HG02759 (cell line): ENCODE results near the gene GLT1D1.

ENCODE experiments used
- ATAC-seq: cut with Tn5 transposase; IDR thresholded peaks from one replicate; pipeline ENCODE4 v1.9.1; 2021; ENCODE audit warnings: mild to moderate bottlenecking, moderate library complexity; ENCODE audit not compliant: unreplicated experiment

The GLT1D1 gene

DNA sequence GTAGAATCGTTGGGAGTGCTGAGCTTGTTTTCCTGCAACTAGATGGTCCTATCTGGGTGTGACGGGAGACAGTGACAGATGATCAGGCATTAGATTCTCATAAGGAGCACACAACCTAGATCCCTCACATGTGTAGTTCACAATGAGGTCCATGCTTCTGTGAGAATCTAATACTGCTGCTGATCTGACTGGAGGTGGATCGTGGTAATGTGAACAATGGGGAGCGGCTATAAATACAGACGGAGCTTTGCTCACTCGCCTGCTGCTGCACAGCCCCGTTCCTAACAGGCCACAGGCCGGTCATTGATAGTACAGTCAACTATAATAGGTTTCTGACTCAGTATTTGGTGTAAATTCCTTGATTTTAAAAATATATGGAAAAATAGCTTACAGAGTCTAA lies 138.8 kb downstream of the GLT1D1 start:
- no peak for ATAC-seq

DNA sequence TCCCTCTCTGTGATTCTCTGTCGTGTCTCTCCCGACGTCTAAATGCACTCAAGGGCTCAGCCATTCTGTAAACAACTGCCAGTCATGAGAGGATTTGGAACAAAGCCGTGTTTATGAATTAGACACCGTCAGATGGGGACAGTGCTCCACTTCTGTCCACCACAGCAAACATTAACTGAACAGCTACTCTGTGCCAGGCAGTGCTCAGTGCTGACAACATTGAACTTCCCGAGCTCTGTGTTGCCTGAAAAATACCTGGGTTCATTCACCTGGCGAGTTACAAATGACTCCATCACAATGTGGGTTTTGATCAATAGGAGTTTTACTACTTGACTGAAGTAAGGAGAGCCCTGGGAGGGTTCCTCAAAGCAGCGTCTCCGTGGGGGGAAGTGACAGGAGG lies 139.3 kb downstream of the GLT1D1 start:
- ATAC-seq: no peak

DNA sequence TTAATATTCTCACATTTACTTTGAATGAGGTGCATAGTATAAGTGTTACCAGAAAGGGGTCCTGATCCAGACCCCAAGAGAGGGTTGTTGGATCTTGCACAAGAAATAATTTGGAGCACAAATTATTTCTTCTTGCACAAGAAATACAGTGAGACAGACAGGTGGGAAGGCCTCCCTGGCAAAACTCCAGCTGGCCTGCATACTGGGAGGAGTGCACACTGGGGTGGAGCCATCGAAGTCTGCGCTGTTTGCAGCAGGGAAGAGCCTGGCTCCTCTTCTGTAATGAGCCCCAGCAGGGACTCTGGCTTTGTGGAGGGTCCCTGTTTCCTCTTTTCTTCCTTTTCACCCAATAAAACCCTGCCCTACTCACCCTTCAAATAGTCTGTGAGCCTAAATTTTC lies 141.6 kb downstream of the GLT1D1 start:
- no peak for ATAC-seq

DNA sequence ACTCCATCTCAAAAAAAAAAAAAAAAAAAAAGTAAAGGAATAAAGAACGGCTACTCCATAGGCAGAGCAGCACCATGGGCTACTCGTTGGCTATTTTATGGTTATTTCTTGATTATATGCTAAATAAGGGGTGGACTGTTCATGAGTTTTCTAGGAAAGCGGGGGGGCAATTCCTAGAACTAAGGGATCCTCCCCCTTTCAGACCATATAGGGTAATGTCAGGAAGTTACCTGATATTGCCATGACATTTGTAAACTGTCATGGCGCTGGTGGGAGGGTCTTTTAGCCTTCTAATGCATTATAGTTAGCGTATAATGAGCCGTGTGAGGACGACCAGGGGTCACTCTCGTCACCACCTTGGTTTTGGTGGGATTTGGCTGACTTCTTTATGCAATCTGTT lies 142.3 kb downstream of the GLT1D1 start:
- ATAC-seq: no peak

DNA sequence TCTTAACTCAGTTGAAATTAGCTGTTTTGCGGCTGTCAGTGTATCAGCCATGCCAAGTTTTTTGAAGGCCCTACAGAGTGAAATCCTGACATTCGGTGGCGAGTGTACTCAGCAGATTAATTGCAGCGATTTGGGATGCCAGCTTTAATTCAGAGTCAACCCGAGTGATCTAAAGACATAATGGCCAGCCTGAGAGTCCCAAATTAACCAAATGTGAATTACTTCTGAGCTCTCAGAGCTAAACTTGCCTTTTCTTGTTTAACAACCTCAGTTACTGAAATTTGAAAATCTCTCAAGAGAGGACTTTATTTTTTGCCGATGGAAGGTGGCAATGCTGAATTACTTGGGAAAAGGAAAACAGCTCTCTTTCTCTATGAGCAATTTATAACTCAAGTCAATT lies 148.5 kb downstream of the GLT1D1 start:
- ATAC-seq: no peak

DNA sequence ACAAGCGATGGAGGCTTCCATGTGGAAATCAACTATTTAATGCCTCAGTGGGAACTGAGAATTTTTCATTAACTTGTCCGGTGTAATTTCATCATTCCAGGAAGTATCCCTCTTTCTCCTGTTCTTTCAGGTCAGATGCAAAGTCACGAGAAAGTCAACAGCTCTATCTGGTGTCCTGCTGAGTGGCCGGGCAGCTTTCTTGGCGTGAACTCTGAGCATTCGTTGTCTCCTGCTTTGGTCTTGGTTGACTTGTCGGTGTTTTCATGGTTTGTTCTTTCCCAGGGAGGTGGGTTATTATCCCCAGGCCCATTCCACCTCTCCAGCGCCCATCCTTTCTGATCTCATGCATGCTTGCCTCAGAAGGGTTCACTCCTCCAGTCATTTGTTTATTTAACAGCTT lies 149.1 kb downstream of the GLT1D1 start:
- ATAC-seq: no peak

DNA sequence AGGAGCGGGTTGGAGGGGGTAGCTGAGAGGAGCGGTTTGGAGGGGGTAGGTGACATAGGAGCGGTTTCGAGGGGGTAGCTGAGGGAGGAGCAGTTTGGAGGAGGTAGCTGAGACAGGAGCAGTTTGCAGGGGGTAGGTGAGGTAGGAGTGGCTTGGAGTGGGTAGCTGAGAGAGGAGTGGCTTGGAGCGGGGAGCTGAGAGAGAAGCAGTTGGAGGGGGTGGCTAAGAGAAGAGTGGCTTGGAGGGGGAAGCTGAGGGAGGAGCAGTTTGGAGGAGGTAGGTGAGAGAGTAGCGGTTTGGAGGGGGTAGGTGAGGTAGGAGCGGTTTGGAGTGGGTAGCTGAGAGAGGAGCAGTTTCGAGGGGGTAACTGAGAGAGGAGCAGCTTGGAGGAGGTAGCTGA lies 152.1 kb downstream of the GLT1D1 start:
- ATAC-seq: no peak

DNA sequence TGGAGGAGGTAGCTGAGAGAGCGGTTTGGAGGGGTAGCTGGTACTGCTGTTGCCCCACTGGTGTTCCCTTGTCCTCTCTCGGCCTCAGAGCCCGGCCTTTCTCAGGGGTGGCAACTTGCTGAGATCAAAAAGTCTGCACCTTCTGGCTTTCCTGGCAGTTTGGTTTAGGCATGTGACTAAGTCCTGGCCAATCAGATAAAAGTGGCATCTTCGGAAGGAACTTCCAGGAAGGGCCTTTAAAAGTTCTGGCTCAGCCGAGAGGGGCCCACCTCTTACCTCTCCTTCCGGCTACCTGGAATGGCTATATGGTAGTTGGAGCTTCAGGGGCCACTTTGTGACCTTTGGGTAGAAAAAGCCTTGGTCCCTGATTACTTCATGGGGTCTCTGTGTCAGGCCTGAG lies 152.6 kb downstream of the GLT1D1 start:
- ATAC-seq: no peak

DNA sequence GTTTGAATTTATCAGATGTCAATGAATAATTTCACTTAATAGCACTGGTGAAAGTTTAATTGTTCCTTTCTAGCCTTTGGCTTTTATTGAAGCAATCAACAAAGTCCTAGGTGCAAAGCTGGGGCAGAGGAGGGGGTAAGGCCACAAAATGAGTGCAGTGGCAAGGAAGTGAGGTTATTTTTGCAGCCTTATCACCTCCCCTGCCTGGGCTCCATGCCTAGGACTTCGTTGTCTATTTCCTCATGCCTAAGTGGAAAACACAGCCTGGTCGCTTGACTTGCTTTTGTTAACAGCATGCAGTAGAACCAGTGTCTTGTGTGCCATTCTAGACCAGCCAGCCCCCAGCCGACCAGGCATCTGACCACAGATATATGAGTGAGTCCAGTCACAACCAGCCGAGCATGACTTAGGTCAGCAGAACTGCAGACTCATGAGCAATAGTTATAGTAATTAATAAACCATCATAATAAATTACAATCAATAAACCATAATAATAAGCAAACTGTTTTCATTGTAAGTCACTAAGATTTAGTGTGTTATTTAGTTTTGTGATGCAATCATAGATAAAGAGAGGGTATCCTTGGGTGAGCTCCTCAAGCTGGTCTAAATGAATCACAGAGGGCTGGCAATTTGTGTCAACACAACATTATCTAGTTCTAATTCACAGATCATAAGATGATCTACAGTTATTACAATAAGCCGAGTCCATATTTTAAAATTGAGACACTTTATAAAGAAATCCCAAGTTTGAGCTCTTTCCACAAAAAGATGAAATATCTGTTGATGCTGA lies 156.8 kb downstream of the GLT1D1 start:
- ATAC-seq: no peak

DNA sequence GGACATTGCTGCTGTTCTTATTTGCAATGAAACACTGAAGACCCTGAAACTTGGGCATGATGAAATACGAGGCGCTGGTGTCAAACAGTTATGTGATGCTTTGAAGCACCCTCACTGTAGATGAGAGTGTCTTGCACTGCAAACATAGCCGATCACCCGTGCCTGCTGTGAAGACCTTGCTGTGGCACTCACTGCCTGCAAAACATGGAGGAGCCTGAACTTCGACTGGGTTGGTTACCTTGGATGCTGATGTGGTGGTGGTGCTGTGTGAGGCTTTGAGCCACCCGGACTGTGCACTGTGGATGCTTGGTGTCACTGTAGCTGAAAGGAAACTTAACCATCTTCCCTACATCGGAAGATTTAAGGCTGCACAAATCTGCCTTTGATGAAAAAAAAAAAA lies 162.9 kb downstream of the GLT1D1 start:
- no peak for ATAC-seq

DNA sequence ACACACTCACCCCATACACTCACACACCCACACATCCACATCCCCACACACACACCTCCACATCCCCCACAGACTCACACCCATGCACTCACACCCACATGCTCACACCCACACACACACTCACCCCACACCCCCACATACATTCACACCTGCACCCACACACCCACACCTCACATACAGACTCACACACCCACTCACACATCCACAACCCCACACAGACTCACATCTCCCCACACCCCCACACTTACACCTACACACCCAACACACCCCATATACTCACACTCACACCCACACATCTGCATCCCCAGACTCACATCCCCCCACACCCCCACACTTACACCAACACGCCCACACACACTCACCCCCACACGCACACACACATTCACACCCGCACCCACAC lies 171.8 kb downstream of the GLT1D1 start:
- ATAC-seq: no peak

DNA sequence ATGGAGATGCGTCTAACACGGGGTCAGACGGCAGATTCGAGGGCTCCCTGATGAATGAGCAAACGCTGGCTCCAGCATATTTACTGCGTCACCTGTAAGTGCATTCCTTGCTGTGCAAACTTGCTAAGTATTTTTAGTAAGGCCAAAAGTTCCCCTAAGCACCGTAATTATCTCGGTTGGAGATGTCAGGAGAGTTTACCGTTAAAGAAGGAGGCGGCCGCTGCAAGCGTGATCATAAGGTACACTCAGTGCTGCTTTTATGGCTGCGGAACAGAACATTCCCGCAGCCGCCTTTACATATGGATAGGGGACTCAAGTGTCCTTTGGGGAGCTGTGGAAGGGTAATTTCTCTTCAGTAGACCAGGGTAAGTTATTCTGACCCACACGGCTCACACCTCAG lies 175.6 kb downstream of the GLT1D1 start:
- ATAC-seq: no peak
